Lower leg skin (tissue), 4 donors: ENCODE measurements around the gene PPM1L. TPM values are rescaled to one million over a fixed set of nuclear protein-coding genes. Genes with fewer than 3 reads are reported as not detected.

Experiments
- DNase-seq, 2 donors: peaks; one replicate each; pipeline ENCODE4 v3.0.0-alpha.2; 2019; ENCODE audit warnings: low spot score in 2 of 2
- H3K4me3 ChIP-seq: fragments of 200-600 bp; sonication (generic); 2 replicates; pipeline ENCODE4 v1.5.1; 2017; ENCODE audit warnings: mild to moderate bottlenecking, low read depth; ENCODE audit not compliant: poor library complexity, severe bottlenecking
- POLR2A ChIP-seq, 2 donors: fragments of 450-650 bp; IDR thresholded peaks; one replicate each; pipeline ENCODE4 v1.6.1; 2016 to 2017; ENCODE audit warnings: antibody characterized with exemption in 2 of 2, mild to moderate bottlenecking in 1 of 2, moderate library complexity in 1 of 2
- WGBS, 2 donors: methylation state at CpG; one replicate each; pipeline ENCODE4 v1.1.5; 2018; 5-methylcytosine and 5-hydroxymethylcytosine counted together
- intact Hi-C: fragments of 100-400 bp; cut with DNase I; formaldehyde crosslinking; loops from one replicate; pipeline ENCODE4 v1.15.0; 2023; ENCODE audit warnings: low total_unique reads
- total RNA-seq, 4 donors: library from RNA; depleted of rRNA; stranded (reverse); fragments of >200 nt; gene quantifications; one replicate each; pipeline ENCODE4 v1.1.0, GENCODE V29; 2016
- TF ChIP-seq, protein P1 (sequence below), 3 donors: fragments of 450-650 bp; IDR thresholded peaks; one replicate each; pipeline ENCODE4 v1.5.1; 2016; ENCODE audit warnings: antibody characterized with exemption in 3 of 3, mild to moderate bottlenecking in 3 of 3, moderate library complexity in 2 of 3

PPM1L gene
- total RNA-seq, 4 donors from 2014 or later: 34.9 to 46.5 (median 40.7) TPM

DNA sequence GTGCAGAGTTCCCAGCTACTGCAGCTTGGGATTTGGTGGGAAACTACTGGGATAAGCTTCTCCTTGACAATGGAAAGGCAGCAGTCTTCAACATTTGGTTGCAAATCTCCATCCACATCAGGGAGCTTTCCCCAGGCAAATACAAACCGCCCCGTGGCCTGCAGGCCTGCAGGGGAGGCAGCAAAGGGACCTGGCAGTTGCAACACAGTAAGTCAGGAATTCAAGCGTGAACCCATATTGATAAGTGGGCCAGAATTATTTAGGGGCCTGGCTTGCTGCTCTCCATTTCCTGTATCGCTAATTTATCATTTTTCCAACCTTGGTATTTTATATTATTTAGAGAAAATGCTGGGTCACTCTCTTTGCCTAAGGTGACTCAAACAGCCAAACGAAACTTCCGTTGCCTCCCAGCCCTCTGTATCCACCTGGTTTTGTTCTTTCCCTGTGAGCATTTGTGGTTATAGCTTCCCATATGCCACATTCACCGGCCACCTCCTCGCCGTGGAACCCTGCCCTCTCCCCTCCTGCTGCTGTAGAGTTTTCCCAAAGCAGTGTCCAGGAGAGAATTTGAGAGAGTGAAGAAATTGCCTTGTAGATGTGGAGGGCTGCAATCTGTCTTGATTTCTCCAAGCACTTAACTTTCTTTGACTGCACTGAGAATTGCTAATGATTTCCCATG, 314.4 kb downstream of the PPM1L start:
- 73 to 77% methylated on average over 9 of the region's 9 CpGs for WGBS, 2 donors
- TF ChIP-seq, protein P1, sequence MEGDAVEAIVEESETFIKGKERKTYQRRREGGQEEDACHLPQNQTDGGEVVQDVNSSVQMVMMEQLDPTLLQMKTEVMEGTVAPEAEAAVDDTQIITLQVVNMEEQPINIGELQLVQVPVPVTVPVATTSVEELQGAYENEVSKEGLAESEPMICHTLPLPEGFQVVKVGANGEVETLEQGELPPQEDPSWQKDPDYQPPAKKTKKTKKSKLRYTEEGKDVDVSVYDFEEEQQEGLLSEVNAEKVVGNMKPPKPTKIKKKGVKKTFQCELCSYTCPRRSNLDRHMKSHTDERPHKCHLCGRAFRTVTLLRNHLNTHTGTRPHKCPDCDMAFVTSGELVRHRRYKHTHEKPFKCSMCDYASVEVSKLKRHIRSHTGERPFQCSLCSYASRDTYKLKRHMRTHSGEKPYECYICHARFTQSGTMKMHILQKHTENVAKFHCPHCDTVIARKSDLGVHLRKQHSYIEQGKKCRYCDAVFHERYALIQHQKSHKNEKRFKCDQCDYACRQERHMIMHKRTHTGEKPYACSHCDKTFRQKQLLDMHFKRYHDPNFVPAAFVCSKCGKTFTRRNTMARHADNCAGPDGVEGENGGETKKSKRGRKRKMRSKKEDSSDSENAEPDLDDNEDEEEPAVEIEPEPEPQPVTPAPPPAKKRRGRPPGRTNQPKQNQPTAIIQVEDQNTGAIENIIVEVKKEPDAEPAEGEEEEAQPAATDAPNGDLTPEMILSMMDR (IDR thresholded peaks at IDR 0.05): no peak
- no peak for TF ChIP-seq POLR2A (IDR thresholded peaks at IDR 0.05)
- intact Hi-C loops: no loop called here
- no peak overlapping the region for H3K4me3 ChIP-seq
- DNase-seq: no peak

DNA sequence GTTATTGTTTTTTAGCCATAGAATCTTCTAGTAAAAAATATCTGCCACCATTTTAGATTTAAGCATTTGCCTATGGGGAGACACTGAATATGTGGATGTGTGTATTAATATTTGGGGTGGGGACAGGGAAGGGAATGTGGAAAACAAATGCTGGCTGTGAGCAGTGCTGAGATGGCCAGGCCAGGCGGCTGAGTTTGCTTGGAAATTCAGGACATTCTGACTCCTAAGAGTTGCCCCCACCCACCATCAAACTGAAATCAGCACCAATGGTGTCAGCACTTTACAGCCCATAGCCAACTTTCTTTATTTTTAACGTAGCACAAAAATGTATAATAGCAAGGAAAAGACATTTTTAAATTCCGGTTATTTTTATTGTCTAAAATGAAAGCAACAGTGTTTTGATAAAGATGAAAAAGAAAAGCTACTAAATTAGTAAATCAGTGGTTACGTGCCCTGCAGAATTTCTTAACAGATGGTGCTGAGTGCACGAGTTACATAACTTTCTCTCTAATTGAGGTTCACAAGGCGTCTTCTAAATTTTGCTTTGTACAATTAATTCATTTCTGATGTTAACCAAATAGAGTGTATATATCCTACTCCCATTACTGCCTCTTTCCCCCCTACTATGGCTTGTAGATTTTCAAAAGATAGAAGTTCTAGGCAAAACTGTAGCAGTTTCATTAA, 315.1 kb downstream of the PPM1L start:
- 57 to 69% methylated on average over 6 of the region's 6 CpGs for WGBS, 2 donors
- intact Hi-C loops: no loop called here
- TF ChIP-seq POLR2A (IDR thresholded peaks at IDR 0.05): no peak
- TF ChIP-seq, protein P1 (IDR thresholded peaks at IDR 0.05): no peak

DNA sequence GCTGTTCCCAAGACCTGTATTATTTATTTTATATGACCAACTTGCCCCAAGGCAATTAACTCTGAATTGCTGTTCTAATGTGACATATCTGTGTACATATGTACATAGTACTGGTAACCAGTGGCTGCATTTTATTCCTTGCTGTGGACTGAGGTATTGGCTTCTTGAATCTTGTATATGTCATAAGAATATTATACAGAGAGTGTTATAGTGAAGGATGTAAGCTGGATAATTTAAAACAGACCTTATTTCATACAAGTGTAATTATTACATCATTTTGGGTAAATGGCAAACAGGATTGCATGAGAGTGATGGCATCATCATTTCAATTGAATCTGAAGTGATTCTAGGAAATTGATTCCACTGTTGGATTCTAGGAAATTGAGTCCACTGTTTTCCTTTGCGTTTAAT, 316.2 kb downstream of the PPM1L start:
- H3K4me3 ChIP-seq: no peak overlapping the region
- no peak for TF ChIP-seq POLR2A (IDR thresholded peaks at IDR 0.05)
- TF ChIP-seq, protein P1 (IDR thresholded peaks at IDR 0.05): no peak
- WGBS, 2 donors: 71 to 86% methylated on average over 1 of the region's 1 CpG
- intact Hi-C loops: no loop called here
- no peak for DNase-seq

More for the DNA sequence above, 315.1 kb downstream of the PPM1L start:
- no peak for DNase-seq
- H3K4me3 ChIP-seq: no peak overlapping the region

DNA sequence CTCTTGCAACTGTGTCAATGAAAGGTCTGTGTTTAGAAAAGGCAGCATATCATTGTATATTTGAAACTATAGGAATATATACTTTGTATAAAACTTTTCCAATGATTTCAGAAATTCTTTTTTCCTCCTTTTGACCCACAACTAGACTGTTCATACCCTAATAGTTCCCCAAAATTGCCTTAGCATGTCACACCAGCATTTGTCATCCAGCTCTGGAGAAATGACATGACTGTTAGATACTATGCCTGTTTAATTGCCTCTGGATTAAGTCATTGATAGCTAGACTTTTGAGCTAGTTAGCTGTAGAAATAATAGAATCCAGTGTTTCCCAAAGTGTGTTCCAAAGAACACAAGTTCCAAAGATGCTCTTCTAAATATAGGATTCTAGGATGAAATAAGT, 316.7 kb downstream of the PPM1L start:
- no peak for TF ChIP-seq POLR2A (IDR thresholded peaks at IDR 0.05)
- TF ChIP-seq, protein P1 (IDR thresholded peaks at IDR 0.05): no peak
- DNase-seq: no peak
- H3K4me3 ChIP-seq: no peak overlapping the region
- intact Hi-C loops: no loop called here

GRCh38 chr3:161073181-161073580, 317.1 kb downstream of the PPM1L start:
- TF ChIP-seq, protein P1 (IDR thresholded peaks at IDR 0.05): no peak
- no peak for DNase-seq
- H3K4me3 ChIP-seq: no peak overlapping the region
- WGBS, 2 donors: 95 to 100% methylated on average over 1 of the region's 1 CpG
- intact Hi-C loops: no loop called here
